HG02885 (cell line): ENCODE results near the gene CTRB2.

Experiments
- ATAC-seq: cut with Tn5 transposase; IDR thresholded peaks from one replicate; pipeline ENCODE4 v1.9.1; 2021; ENCODE audit warnings: mild to moderate bottlenecking; ENCODE audit not compliant: unreplicated experiment, poor library complexity

The CTRB2 gene

GRCh38 chr16:75206749-75207451 lies at the start of gene CTRB2:
TSS of gene CTRB2 (minus strand) at chr16:75207161. CDS start at chr16:75207141, 20 bp downstream.
- no peak for ATAC-seq

- ATAC-seq: no peak
These were observed 49.2 kb upstream of the CTRB2 start for GRCh38 chr16:75256059-75256571.

GRCh38 chr16:75254359-75254837 lies 47.4 kb upstream of the CTRB2 start:
- no peak for ATAC-seq

GRCh38 chr16:75252946-75253911 lies 46.3 kb upstream of the CTRB2 start:
- no peak for ATAC-seq

- ATAC-seq: no peak
These were observed 45.3 kb upstream of the CTRB2 start for GRCh38 chr16:75252049-75252864.

GRCh38 chr16:75251280-75252048 lies 44.5 kb upstream of the CTRB2 start, which contains the start of gene BCAR1:
TSS of gene BCAR1 (minus strand) at chr16:75251624. CDS start at chr16:75251482, 142 bp downstream.
- ATAC-seq: peak; percentile 82

GRCh38 chr16:75250809-75251279 lies 43.9 kb upstream of the CTRB2 start:
- ATAC-seq: peak; percentile 28

- ATAC-seq: no peak
These were observed 43.3 kb upstream of the CTRB2 start for GRCh38 chr16:75250089-75250808.

- ATAC-seq: no peak
These were observed 42.5 kb upstream of the CTRB2 start for GRCh38 chr16:75249441-75249840.

GRCh38 chr16:75248536-75249380 lies 41.8 kb upstream of the CTRB2 start:
- no peak for ATAC-seq

GRCh38 chr16:75248142-75248535 lies 41.2 kb upstream of the CTRB2 start:
- ATAC-seq: no peak

GRCh38 chr16:75247249-75247648 lies 40.3 kb upstream of the CTRB2 start:
- no peak for ATAC-seq

GRCh38 chr16:75246504-75247205 lies 39.7 kb upstream of the CTRB2 start:
- ATAC-seq: no peak

GRCh38 chr16:75244844-75245758 lies 38.1 kb upstream of the CTRB2 start:
- peak; percentile 37 for ATAC-seq

- peak; percentile 3 for ATAC-seq
These were observed 37.4 kb upstream of the CTRB2 start for GRCh38 chr16:75244225-75244809.
